GM12892 (cell line): ENCODE results near the gene RNF212.

Experiments
- POLR2A ChIP-seq: IDR thresholded peaks from 2 replicates; pipeline ENCODE4 v1.6.1; 2011; ENCODE audit warnings: low read depth, low read length, control low read depth
- TAF1 ChIP-seq: IDR thresholded peaks from 2 replicates; pipeline ENCODE4 v1.6.1; 2011; ENCODE audit warnings: low read depth, mild to moderate bottlenecking, control low read depth, low read length, borderline replicate concordance

GRCh38 chr4:1075225-1075624, 38.1 kb downstream of the RNF212 start:
- TF ChIP-seq POLR2A (no peak), TAF1 (no peak)
